K562 (cell line): ENCODE data around the gene KCNC4. TPM values are rescaled to one million over a fixed set of nuclear protein-coding genes. Genes with fewer than 3 reads are reported as not detected.

ENCODE experiments used
- ARID3A ChIP-seq: IDR thresholded peaks from 2 replicates; pipeline ENCODE4 v1.6.1; 2012; ENCODE audit warnings: low read depth, low read length, improper control_type of control experiment, borderline replicate concordance
- ARNT ChIP-seq, 2 experiments: fragments of 450-650 bp; IDR thresholded peaks; 2 replicates each; pipeline ENCODE4 v1.6.1; 2016; ENCODE audit warnings: mild to moderate bottlenecking in 1 of 2
- BRD4 ChIP-seq: fragments of 200-600 bp; sonication (generic); IDR thresholded peaks from 2 replicates; pipeline ENCODE4 v1.6.1; 2017; ENCODE audit warnings: inconsistent platforms
- CBFA2T2 ChIP-seq: fragments of 450-650 bp; conservative IDR thresholded peaks from 2 replicates; pipeline ENCODE4 v1.6.1; 2017; ENCODE audit warnings: mild to moderate bottlenecking
- CCNT2 ChIP-seq: IDR thresholded peaks from 2 replicates; pipeline ENCODE4 v1.6.1; 2011; ENCODE audit warnings: borderline replicate concordance, low read depth, mild to moderate bottlenecking, moderate library complexity, mixed read lengths, low read length; ENCODE audit not compliant: insufficient read length; ENCODE audit errors: extremely low read depth
- CREM ChIP-seq: IDR thresholded peaks from 2 replicates; pipeline ENCODE4 v1.6.1; 2014; ENCODE audit warnings: antibody characterized with exemption, low read depth
- E2F6 ChIP-seq, 2 experiments: IDR thresholded peaks; 2 replicates each; pipeline ENCODE4 v1.6.1; 2011; ENCODE audit warnings: borderline replicate concordance in 1 of 2, control low read depth in 1 of 2, low read depth in 1 of 2, low read length in 1 of 2, mild to moderate bottlenecking in 1 of 2, mixed read lengths in 1 of 2, moderate library complexity in 1 of 2; ENCODE audit not compliant: insufficient read depth in 1 of 2, insufficient read length in 1 of 2, poor library complexity in 1 of 2, severe bottlenecking in 1 of 2; ENCODE audit errors: extremely low read depth in 1 of 2
- ELF2 ChIP-seq: fragments of 250-450 bp; sonication (Bioruptor Pico); IDR thresholded peaks from 2 replicates; pipeline ENCODE4 v1.5.0; 2021; ENCODE audit warnings: mild to moderate bottlenecking
- ELK1 ChIP-seq: sonication (generic); formaldehyde crosslinking; IDR thresholded peaks from 2 replicates; pipeline ENCODE4 v1.8.1; 2022; ENCODE audit warnings: missing genetic modification reagents
- JUN ChIP-seq, 2 experiments: sonication (generic) in 1 of 2; formaldehyde crosslinking in 1 of 2; IDR thresholded peaks; 2 replicates each; pipeline versions ENCODE4 v1.6.1 to v1.8.0; 2012 to 2022; ENCODE audit warnings: borderline replicate concordance in 2 of 2, mild to moderate bottlenecking in 2 of 2, improper control_type of control experiment in 1 of 2, low read depth in 1 of 2, low read length in 1 of 2, missing genetic modification reagents in 1 of 2
- KDM1A ChIP-seq, 2 experiments: fragments of 450-650 bp; IDR thresholded peaks; 2 replicates each; pipeline ENCODE4 v1.6.1; 2016; ENCODE audit warnings: mild to moderate bottlenecking in 2 of 2
- KLF16 ChIP-seq: IDR thresholded peaks from 2 replicates; pipeline ENCODE4 v1.6.1; 2016; ENCODE audit warnings: antibody characterized with exemption
- MAFK ChIP-seq: IDR thresholded peaks from 2 replicates; pipeline ENCODE4 v1.6.1; 2011; ENCODE audit warnings: low read length, improper control_type of control experiment
- NCOA4 ChIP-seq: fragments of 450-650 bp; IDR thresholded peaks from 2 replicates; pipeline ENCODE4 v1.6.1; 2018; ENCODE audit warnings: mild to moderate bottlenecking; ENCODE audit not compliant: partially characterized antibody
- POLR2B ChIP-seq: fragments of 450-650 bp; IDR thresholded peaks from 2 replicates; pipeline ENCODE4 v1.6.1; 2018; ENCODE audit warnings: low read depth; ENCODE audit not compliant: partially characterized antibody
- RBBP5 ChIP-seq: fragments of 200-600 bp; sonication (generic); IDR thresholded peaks from 2 replicates; pipeline ENCODE4 v1.6.1; 2012; ENCODE audit warnings: borderline replicate concordance, mild to moderate bottlenecking, low read length, control low read depth, inconsistent platforms; ENCODE audit not compliant: insufficient read depth, poor library complexity, severe bottlenecking
- SIRT6 ChIP-seq: IDR thresholded peaks from one replicate; pipeline ENCODE4 v1.6.1; 2012; ENCODE audit warnings: low read depth, mild to moderate bottlenecking, control low read depth, inconsistent platforms, low read length, moderate library complexity
- SP2 ChIP-seq: IDR thresholded peaks from 2 replicates; pipeline ENCODE4 v1.6.1; 2011; ENCODE audit warnings: mild to moderate bottlenecking, low read depth, low read length, moderate library complexity; ENCODE audit not compliant: poor library complexity, severe bottlenecking; ENCODE audit errors: extremely low read depth
- TARDBP ChIP-seq: fragments of 450-650 bp; IDR thresholded peaks from 2 replicates; pipeline ENCODE4 v1.6.1; 2016
- TBP ChIP-seq: optimal IDR thresholded peaks from 2 replicates; pipeline ENCODE3; 2011; ENCODE audit warnings: low read depth, low read length, improper control_type of control experiment
- XRCC3 ChIP-seq: fragments of 450-650 bp; IDR thresholded peaks from 2 replicates; pipeline ENCODE4 v1.6.1; 2017; ENCODE audit warnings: mild to moderate bottlenecking, moderate library complexity
- ZBTB11 ChIP-seq, 3 experiments: fragments of 200-800 bp in 1 of 3; fragments of 250-450 bp in 1 of 3; fragments of 450-650 bp in 1 of 3; sonication (Bioruptor Pico) in 1 of 3; sonication (Bioruptor generic) in 1 of 3; formaldehyde crosslinking in 1 of 3; IDR thresholded peaks; 2 replicates each; pipeline versions ENCODE4 v1.6.1 to v1.8.0; 2016 to 2022; ENCODE audit warnings: mild to moderate bottlenecking in 2 of 3, missing genetic modification characterization in 2 of 3, missing compliant biosample characterization in 1 of 3, moderate library complexity in 1 of 3
- polyA plus RNA-seq, 8 experiments: library from polyadenylated mRNA; depleted of rRNA in 4 of 8; stranded (reverse) in 5 of 8; unstranded in 3 of 8; fragments of >200 nt; fragmentation: Nextera tagmentation in 2 of 8; fragmentation: Illumina TruSeq in 1 of 8; extraction: Ambion mirVana in 2 of 8; extraction: Trizol in 1 of 8; gene quantifications; 2 replicates each; pipeline versions ENCODE4 v1.2.1 to v1.2.3, GENCODE V29; 2011 to 2014; ENCODE audit warnings: inconsistent platforms in 1 of 8, missing spikeins in 1 of 8
- total RNA-seq, 7 experiments: library from RNA; depleted of rRNA in 6 of 7; stranded (reverse); fragments of >200 nt in 6 of 7; fragmentation: Illumina TruSeq in 2 of 7; extraction: Trizol in 2 of 7; gene quantifications; 2 replicates each; pipeline versions ENCODE4 v1.2.1 to v1.2.3, GENCODE V29; 2011 to 2021; ENCODE audit warnings: low replicate concordance in 1 of 7

The KCNC4 gene
- total and polyA plus RNA-seq, 9 of the 15 experiments (the other 6 are each of a cell fraction or from before 2014, with no cell fraction given) = 0.07 to 1.8 (median 0.73) TPM

- no peak for TF ChIP-seq CBFA2T2
- no peak for TF ChIP-seq TARDBP
- no peak for TF ChIP-seq XRCC3
- no peak for TF ChIP-seq ZBTB11 (CRISPR knock-in tag; IDR thresholded peaks at IDR 0.05)
- no peak for TF ChIP-seq KDM1A (IDR thresholded peaks at IDR 0.05)
- no peak for TF ChIP-seq ARNT (IDR thresholded peaks at IDR 0.05)
- no peak for TF ChIP-seq ELF2 (CRISPR knock-in tag)
- no peak for TF ChIP-seq E2F6 (IDR thresholded peaks at IDR 0.05; ENCODE audit: borderline replicate concordance in 1 of 2, extremely low read depth in 1 of 2, insufficient read depth in 1 of 2, insufficient read length in 1 of 2, low read depth in 1 of 2, low read length in 1 of 2, poor library complexity in 1 of 2, severe bottlenecking in 1 of 2)
- no peak for TF ChIP-seq SIRT6
- no peak for TF ChIP-seq NCOA4
- TF ChIP-seq JUN (IDR thresholded peaks at IDR 0.05; ENCODE audit: borderline replicate concordance, low read depth, low read length) = peak; percentile 37; the same call in 1 of the 2 replicates
- no peak for TF ChIP-seq JUN (CRISPR knock-in tag; IDR thresholded peaks at IDR 0.05; ENCODE audit: borderline replicate concordance)
- TF ChIP-seq RBBP5 = no peak
- no peak for TF ChIP-seq CCNT2
- no peak for TF ChIP-seq SP2
- no peak for TF ChIP-seq ARID3A
- TF ChIP-seq MAFK = no peak
- TF ChIP-seq CREM = no peak
- TF ChIP-seq TBP = no peak
- no peak for TF ChIP-seq KLF16
- no peak for TF ChIP-seq POLR2B
- TF ChIP-seq ELK1 = no peak
- no peak for TF ChIP-seq BRD4
Measured at GRCh38 chr1:110207831-110208230, 2.3 kb upstream of the KCNC4 start (continued).
